DMS 273 (cell line): ENCODE data around the gene LRR1.
"Not testable (repeated sequence)": the region's sequence is repeated elsewhere in the genome, so short reads cannot be mapped to it uniquely, and the experiment has no call there.

Source experiments
- DNase-seq: peaks from one replicate; lab custom pipeline; 2025; ENCODE audit not compliant: unreplicated experiment; lab: John Stamatoyannopoulos, UW

The LRR1 gene

DNA sequence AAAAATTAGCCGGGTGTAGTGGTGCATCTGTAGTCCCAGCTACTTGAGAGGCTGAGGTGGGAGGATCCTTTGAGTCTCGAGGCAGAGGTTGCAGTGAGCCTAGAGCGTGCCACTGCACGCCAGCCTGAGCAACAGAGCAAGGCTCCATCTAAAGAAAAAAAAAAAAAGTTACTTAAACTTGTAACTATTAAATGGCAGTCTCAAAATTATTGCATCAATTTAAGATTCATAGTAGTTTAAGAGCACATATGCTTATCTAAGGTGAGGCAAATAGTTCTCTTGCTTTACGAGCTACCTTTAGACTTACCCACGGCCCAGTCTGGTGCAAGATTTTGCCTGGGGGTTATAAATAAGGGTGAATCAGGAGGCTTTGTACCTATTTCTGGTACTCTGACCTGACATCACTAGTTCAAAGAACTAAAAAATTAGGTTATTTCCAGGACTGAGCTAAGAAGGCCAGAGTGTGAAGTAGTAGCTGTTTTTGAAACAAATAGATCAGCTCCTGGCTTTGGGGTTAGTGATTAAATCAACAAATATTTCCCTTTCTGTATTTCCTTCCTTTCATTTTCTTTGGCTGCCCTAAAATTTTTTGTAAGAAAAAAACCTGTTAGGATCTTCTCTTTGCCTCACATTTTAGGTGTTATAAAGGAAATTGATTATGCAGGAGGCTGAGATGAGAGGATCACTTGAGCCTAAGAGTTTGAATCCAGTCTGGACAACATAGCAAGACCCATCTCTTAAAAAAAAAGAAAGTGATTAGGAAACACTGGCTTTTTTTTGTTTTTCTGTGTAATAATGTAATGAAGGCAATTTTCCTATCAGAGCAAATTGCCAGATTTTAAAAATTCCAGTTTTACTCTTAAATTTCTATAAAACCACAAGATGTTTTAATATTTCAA is 25.4 kb downstream of the LRR1 start:
- DNase-seq: no peak

DNA sequence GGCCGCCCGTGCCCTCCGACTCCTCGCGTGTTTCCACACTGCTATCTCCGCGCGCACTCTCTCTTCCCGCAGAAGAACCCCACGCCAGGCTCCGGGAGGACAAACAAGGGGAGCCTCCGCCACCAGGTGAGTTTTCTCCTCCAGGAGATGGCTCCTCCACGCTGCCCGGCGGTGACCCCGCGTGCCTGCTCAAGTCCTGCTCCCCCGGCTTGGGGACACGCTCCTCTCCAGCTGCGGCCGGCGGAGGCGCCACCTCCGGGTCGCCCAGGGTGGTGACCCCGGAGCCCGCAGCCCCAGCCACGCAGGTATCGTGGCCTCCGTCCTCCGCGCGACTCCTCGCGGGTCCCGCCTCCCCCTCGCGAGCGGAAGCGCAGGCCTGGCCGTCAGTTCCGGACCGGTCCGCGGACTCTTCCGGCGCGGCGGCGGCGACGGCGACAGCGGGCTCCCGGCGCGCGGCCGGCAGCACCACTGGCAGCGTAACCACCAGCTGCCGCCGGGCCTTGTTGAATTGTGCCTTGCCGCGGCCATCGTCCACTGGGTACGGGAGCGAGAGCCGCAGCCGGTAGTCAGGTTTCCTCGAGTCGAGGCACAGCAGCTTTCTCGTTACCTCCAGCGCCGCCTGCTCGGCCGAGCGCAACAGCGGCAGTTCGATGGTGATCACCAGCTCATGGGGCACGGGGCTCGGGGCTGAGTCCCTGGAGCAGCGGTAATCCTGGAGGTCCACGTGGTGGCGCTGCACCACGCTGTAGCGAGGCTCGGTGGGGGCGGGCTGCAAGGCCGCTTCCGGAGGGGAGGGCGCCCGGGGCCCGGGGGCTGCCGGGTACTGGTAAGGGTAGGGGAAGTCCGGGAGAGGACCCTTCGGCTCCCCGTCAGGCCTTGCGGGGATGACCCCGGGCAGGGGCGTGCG is 35.2 kb downstream of the LRR1 start:
- peak; percentile 97 for DNase-seq

GRCh38 chr14:49634547-49635334 is 36.0 kb downstream of the LRR1 start, which contains the start of gene DNAAF2:
TSS of gene DNAAF2 (minus strand) at chr14:49635244. CDS start at chr14:49635149, 95 bp downstream.
- DNase-seq: peak; percentile 89

- DNase-seq: no peak
These were observed 38.1 kb downstream of the LRR1 start for GRCh38 chr14:49636866-49637265.

GRCh38 chr14:49637534-49638078 is 38.9 kb downstream of the LRR1 start:
- no peak for DNase-seq

DNA sequence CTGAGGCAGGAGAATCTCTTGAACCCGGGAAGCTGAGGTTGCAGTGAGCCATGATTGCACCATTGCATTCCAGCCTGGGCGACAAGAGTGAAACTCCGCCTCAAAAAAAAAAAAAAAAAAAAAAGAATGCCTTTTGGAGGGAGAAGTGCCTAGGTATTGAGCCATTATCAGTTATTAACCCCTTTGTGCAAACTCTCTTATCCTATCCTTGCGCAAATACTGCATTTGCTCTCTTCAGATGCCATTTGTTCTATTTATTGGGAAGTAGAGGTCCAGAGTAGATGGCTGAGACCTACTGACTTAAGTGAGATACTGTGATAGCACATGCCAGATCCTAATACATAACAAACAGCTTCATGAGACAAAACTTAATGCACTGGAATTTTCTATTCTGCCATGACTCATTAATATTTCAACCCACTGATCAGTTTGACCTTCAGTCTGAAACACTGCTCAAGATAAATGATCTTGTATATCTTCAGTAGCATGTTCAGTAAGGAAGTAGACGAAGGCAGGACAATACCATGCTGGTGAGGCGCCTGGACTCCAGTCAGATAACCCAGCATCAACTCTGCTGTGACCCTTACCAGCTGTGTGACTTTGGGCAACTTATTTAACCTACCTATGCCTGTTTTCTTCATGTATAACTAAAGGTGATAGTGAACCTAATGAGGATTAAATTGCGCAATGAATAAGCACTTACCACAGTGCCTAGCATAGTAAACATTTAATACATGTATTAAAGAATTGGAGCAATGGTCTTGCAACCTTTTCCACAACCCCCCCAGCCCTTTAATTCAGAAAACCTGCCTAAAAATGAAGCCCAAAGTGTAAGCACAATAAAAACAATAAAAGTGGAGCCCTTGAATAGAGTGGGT is 42.0 kb downstream of the LRR1 start:
- no peak for DNase-seq

DNA sequence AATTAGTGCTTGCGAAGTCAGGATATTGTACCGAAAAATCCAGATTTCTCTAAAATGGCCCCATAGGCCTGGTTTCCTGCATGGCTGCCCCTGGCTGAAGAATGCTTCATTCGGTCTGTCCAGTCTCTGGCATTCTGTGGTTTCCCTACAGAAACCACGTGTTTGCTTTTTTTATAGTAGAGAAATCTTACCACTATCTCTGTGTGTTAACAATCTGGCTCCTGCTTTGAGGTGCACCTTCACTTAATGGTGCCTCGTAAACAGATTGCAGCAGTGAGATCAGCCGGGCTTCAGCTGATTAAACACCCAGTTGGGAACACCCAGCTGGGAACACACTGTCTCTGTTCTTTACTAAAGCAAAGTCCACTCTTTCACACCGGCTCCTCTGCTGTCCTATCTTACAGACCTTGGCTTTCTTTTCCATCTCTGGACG is 43.0 kb downstream of the LRR1 start:
- DNase-seq: peak; percentile 54

GRCh38 chr14:49642163-49642562 is 43.4 kb downstream of the LRR1 start:
- no peak for DNase-seq

DNA sequence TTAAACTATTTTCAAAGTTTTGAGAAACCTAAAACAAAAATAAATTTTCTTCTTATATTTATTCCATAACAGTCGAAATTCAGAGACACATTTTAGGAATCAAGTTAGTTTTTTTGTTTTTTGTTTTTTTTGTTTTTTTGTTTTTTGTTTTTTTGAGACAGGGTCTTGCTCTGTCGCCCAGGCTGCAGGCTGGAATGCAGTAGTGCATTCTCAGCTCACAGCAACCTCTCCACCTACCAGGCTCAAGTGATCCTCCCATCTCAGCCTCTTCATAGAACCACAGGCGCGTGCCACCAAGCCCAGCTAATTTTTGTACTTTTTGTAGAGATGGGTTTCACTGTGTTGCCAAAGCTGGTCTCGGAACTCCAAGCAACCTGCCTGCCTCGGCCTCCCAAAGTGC is 54.8 kb downstream of the LRR1 start:
- DNase-seq: no peak

GRCh38 chr14:49654511-49654910 is 55.8 kb downstream of the LRR1 start:
- DNase-seq: no peak

DNA sequence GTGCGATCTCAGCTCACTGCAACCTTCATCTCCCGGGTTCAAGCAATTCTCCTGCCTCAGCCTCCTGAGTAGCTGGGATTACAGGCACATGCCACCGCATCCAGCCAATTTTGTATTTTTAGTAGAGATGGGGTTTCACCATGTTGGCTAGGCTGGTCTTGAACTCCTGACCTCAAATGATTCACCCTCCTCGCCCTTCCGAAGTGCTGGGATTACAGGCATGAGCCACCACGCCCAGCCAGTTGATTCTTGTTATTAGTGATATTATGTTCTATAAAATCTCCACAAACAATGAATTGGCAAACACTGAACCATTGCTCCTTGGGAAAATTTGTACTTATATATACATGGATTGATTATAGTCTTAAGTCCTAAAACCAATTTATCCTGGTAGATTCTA is 58.8 kb downstream of the LRR1 start:
- not testable (repeated sequence) for DNase-seq

- DNase-seq: no peak
These were observed 61.1 kb downstream of the LRR1 start for GRCh38 chr14:49659526-49660455.
